Cortex of kidney (tissue), 1 donor: ENCODE data around the gene KRTAP10-1.
"Not testable (repeated sequence)": the region's sequence is repeated elsewhere in the genome, so short reads cannot be mapped to it uniquely, and the experiment has no call there.

Source experiments
- DNase-seq: peaks from one replicate; lab custom pipeline; 2025; lab: John Stamatoyannopoulos, UW

The KRTAP10-1 gene

DNA sequence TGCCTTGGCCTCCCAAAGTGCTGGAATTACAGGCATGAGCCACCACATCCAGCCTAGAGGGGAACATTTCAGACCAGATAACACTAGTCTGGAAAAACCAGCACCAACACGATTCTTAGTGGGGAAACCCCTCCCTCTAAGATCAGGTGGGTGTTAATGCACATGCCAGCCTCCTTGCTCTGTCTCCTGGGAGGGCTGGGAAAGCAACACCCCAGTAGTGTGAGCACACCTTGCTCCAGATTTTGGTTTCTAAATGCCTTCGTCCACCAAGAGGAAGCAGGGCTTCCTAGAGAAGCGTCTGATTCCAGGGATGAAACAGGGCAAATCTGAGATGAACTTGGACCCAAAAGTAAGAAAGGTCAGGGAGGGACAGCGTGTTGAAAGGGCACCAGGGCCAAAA lies 31.3 kb upstream of the KRTAP10-1 start:
- no peak for DNase-seq

DNA sequence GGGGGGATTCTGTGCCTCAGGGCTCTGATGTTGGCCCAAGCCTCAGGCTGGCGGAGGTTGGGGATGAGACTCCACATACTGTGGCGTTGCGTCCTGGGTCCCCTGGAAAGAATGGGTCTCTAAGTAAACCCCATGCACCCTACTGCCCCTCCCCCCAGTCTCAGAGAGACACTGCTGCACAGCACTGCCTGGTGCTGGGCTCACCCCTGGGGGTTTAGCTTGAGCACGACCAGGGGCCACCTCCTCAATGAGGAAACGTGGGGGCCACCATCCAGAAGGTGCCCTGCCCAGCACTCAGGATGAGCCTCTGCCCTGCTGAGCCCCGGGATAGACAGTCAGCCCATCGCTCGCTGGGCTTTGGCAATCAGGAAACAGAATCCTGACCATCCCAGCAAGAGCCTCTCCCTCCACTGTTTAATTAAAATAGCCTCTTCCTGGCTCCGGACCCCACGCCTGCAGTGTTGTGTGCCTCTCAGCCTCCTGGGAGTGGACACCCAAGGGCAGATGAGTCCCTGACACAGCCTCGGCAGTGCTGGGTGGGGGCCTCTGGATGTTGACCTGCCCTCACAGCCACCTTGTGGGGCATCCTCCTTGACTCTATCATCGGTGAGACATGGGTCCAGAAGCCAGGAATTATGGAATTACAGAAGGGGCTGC lies 30.0 kb upstream of the KRTAP10-1 start:
- DNase-seq = no peak

GRCh38 chr21:44568667-44569556 lies 28.9 kb upstream of the KRTAP10-1 start:
- no peak for DNase-seq

DNA sequence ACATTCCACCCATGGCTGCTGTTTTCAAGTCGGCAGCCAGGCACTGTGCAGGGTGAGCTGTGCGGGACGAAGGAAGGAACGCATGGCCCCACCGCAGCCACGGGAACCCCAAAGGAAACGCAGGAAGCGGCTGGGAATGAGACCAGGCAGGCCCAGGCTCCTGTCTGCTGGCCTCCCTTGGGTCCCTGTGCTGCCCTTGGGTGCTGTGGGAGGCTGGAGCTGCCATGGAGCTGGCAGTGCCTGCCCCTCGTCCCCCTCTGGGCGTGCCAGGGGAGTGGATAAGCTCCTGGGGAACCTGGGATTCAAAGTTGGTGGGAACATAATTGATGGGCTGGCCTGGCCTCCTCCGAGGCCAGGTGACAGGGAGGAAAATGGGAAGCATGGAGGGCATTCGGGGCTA lies 28.3 kb upstream of the KRTAP10-1 start:
- DNase-seq = no peak

- no peak for DNase-seq
Measured at GRCh38 chr21:44567481-44568171, 27.6 kb upstream of the KRTAP10-1 start.

DNA sequence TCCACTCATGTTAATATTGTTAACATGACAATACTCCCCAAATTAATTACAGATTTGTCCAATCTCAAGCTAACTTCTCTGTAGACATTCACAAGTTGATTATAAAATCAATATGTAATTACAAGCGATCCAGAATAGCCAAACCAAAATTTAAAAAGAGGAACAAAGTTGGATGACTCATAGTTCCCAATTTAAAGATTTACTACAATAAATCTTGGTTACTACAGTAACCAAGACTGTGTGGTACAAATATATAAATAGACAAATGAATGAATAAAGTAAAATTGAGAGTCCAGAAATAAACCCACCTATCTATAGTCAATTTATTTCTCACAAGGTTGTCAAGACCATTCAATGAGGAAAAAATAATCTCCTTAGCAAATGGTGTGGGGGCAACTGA lies 26.4 kb upstream of the KRTAP10-1 start:
- no peak for DNase-seq

DNA sequence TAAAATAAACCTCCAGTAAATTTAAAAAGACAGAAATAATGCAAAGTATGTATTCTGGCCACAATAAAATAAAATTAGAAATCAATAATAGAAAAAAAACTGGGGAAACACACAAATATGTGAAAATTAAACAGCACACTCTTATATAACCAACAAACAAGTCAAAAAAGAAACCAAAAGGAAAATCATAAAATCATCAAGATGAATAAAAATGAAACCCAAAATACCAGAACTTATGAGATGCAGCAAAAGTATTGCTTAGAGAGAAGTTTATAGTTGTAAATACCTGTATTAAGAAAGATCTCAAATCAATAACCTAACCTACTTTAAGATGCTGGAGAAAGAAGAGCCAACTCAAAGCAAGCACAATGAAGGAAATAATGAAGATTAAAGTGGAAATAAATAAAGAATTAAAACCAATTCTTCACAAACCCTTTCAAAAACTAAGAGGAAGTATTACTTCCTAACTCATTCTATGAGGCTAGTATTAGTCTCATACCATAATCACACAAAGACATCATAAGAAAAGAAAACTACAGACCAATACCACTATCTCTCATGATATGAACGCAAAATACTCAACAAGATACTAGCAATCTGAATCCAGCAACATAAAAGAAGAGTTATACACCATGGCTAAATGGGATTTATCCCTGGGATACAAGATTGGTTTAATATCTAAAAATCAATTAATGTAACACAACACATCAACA lies 25.0 kb upstream of the KRTAP10-1 start:
- DNase-seq = no peak

DNA sequence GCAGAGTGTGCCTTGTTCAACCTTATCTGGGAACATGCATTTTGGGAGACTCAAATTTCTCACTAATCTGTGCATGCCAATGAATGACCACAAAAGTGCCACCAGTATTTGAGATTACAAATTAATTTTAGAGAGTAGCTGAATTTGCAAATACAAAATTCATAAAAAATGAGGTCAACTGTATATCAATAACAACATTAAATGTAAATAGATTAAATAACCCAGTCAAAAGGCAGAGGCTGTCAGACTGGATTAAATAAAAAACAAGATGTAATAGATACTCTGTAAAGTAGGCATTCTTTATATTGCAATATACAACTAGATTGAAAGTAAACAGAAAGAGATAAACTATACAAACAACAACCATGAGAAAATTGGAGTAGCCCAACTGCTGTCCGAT lies 24.1 kb upstream of the KRTAP10-1 start:
- no peak for DNase-seq

DNA sequence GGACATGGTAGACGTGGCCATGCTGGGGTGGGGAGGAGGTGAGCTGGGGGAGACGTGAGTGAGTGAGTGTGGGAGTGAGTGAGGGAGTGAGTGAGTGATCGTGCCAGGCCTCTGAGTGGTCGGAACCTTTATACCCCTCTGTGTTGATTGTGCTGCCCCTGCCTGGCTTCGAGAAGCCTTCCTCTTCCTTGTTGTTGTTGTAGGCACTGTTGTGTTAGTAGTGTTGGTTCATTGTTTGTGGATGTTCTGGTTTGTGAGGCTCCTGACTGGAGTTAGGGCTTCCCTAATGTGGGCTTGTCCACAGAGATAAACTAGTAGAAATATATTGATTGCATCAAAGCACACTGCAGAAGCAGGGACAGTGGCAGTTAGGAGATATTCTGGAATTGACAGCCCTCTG lies 18.7 kb upstream of the KRTAP10-1 start, which contains the start of gene KRTAP10-3:
KRTAP10-3 (minus strand) TSS at position 101 of the 400 bp plus-strand sequence; CDS start at position 21, 80 bp downstream.
- no peak for DNase-seq

DNA sequence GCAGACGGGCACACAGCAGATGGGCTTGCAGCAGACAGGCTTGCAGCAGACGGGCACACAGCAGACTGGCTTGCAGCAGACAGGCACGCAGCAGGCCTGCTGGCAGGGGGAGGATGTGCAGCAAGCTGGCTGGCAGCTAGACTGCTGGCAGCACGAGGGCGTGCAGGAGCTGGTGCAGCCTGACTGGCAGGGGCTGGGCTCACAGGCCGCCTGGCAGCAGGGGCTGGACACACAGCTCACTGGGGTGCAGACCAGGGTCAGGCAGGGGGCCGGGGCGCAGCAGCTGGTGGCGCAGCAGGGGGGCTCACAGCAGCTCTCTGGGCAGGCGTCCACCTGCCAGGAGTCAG lies 18.3 kb upstream of the KRTAP10-1 start:
- not testable (repeated sequence) for DNase-seq

GRCh38 chr21:44557491-44558328 lies 17.7 kb upstream of the KRTAP10-1 start:
- DNase-seq = no peak

GRCh38 chr21:44556879-44557278 lies 16.9 kb upstream of the KRTAP10-1 start:
- DNase-seq = no peak

DNA sequence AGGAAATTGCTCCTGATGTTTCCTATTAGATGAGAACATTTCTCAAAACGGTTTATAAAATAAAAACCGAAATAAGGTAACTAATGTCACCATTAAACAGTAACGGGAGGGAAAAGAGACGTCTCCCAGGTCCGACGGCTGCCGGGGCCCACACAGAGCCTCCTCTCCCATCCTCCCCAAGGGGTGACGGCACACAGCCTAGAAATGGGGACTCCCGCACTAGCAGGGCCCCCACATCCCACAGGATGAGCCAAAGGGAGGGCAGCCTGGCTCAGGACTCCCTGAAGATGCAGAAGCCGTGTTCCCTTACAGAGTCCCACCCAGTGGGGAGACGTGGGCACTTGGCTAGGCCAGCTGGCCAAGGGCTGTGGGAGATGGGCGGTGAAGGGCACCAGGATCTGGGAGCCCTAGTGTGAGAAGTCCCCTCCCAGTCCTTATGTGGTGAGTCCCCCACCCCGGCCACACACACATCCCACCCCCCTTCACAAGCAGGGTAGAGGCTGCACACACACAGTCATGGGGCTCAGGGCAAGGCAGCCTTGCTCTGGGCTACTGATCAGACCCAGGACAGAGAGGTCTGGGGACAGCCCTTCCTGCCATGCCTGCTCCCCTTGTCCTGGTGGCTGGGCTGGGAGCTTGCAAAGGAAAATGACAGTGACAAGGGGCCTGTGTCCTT lies 15.3 kb upstream of the KRTAP10-1 start:
- no peak for DNase-seq

GRCh38 chr21:44552681-44553080 lies 12.7 kb upstream of the KRTAP10-1 start:
- DNase-seq = no peak

DNA sequence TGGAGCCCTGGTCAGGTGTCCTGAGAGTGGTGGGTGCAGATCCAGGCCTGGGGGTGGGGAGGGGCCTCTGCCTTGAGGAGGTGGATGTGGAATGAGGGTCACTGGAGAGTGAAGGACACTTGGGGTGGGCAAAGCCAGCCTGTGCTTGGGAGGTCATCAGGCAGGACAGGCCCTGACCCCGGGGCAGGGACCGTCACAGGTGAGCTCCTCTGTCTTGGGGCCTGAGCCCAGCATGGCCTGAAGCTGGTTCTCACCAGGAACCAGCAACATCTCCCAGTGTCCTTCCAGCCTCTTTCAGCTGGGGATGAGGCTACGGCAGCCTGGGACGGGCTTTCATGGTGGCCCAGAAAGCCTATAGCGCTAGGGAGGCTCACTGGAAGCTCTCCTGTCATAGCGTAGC lies 12.1 kb upstream of the KRTAP10-1 start:
- no peak for DNase-seq

DNA sequence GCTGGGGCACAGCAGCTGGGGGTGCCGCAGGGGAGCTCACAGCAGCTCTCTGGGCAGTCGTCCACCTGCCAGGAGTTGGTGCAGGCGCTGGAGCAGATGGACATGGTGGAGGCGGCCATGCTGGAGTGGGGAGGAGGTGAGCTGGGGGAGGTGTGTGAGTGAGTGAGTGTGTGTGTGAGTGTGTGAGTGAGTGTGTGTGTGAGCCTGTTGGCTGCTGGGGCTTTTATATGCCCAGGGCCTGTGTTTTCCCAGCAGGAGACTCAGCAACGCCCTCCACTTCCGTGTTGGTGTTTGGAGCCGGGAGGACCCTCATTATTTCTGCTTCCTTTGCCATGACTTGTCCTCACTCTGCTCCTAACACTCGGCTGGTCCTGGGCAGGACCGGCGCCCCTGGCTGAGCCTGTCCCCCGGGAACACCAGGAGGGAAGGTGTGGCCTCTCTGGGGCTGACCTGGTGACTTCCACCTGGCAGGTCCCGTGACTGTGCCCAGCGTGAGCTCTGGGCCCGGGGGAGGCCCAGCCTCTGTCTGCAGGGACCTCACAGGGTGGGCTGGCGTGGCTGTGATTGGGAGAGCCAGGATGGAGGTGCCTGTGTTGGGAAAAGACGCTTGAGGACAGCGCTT lies 11.5 kb upstream of the KRTAP10-1 start, which contains the start of gene KRTAP10-2:
KRTAP10-2 (minus strand) TSS at position 166 of the 622 bp plus-strand sequence; CDS start at position 119, 47 bp downstream.
- DNase-seq = no peak

- DNase-seq = no peak
Measured at GRCh38 chr21:44550807-44551206, 10.8 kb upstream of the KRTAP10-1 start.

- not testable (repeated sequence) for DNase-seq
Measured at GRCh38 chr21:44550285-44550684, 10.3 kb upstream of the KRTAP10-1 start.

- no peak for DNase-seq
Measured at GRCh38 chr21:44549525-44550211, 9.7 kb upstream of the KRTAP10-1 start.
